Activated CD8-positive, alpha-beta memory T cell treated with anti-CD3 and anti-CD28 coated beads for 4 hours (primary cell): ENCODE data around the gene TMEM208.

ENCODE experiments used
- DNase-seq, 2 donors: peaks; one replicate each; pipeline ENCODE4 v3.0.0-alpha.2; 2020; ENCODE audit warnings: low read depth in 2 of 2

The TMEM208 gene

DNA sequence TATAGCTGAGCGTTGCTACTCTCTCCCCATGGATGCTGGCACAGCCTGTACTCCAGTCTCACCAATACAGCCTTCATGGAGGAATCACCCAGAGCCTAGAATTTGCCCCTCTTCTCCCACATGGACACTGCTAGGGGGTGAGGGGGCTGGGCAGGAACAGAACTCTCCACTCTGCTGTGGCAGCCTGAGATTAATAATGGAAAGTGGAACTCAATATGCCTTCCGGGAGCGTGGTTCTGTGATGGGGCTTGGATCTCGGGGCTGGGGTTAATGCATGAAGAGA lies 23.1 kb downstream of the TMEM208 start:
- no peak for DNase-seq

DNA sequence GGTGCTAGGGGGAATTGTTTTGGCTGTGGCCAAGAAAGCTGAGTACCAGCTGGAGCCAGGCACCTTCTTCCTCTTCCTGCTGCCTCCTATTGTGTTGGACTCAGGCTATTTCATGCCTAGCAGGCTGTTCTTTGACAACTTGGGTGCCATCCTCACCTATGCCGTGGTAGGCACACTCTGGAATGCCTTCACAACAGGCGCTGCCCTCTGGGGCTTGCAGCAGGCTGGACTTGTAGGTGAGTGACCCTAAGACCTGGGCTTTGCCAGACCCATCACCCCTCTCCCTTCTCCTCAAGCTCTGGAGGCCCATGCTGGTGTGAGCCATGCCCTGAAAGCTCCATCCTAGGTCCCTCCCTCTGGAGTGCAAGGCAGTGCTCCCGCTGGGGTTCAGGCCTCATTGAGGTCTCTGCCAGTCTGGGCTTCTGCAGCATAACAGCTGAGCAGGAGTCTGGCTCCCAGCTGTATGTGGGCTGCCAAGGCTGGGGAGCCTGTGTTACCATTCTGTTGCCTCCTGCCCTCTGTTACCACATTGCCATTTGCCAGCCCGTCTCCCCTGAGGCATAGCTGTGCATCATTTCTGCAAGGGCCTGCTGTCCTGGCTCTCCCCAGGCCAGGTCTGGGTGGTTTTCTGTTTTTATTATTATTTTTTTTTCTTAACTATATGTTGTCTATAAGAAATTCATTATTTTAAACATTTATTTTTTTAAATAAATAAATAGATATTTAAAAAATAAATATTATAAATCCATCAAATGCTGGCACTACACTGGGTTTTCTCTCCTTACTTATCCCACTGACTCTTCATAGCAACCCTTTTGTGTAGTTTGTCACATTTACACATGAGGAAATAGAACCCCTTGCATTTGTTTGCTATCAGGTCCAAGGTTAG lies 25.9 kb downstream of the TMEM208 start:
- no peak for DNase-seq

DNA sequence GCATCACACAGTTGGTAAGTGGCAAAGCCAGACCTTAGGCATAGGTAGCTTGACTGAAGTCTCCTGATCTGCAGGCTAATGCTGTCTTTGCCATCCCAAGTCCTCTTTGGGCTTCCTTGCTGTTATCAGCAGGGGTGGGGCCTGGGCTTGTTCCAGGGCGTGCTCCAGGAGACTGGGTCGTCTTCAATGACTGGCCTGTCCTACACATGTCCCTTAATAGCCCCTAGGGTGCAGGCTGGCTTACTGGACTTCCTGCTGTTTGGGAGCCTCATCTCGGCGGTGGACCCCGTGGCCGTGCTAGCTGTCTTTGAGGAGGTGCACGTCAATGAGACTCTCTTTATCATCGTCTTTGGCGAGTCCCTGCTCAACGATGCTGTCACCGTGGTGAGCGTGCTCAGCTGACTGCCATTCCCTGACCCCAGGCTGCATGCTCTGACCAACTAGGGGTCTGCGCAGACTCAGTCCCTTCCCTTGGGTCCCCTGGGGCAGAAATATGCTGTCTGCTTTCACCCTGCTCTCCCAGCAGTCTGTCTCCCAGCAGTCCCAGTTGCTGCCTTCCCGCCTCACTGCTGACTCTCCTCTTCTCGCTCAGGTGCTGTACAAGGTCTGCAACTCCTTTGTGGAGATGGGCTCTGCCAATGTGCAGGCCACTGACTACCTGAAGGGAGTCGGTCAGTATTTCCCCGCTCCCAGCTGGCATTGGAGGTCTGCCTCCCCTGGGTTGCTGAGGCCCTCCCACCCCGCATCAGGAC lies 28.0 kb downstream of the TMEM208 start:
- no peak for DNase-seq

DNA sequence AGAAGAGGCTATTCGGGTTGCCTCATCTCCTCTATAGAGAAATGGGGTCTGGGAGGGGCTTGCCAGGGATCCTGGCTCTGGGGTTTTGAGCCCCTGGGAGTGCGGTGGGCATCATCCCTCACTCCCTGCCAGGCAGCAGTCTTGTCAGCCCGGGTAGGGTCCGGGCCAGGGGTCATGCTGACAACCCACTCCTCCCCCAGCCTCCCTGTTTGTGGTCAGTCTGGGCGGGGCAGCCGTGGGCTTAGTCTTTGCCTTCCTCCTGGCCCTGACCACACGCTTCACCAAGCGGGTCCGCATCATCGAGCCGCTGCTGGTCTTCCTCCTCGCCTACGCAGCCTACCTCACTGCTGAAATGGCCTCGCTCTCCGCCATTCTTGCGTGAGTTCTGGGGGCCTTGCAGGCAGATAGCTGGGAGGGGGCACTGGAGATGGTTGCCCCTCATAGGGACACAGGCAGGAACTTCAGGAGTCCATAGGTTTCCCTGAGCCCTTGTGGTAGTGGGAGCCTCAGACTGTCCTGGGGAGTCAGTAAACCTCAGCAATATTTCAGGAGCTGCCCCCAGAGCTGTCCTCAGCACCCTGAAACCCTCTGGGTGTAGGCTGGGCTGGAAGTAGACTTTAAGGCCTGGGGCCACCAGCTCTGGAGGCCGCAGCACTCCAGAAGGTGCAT lies 28.8 kb downstream of the TMEM208 start:
- DNase-seq, result no peak

DNA sequence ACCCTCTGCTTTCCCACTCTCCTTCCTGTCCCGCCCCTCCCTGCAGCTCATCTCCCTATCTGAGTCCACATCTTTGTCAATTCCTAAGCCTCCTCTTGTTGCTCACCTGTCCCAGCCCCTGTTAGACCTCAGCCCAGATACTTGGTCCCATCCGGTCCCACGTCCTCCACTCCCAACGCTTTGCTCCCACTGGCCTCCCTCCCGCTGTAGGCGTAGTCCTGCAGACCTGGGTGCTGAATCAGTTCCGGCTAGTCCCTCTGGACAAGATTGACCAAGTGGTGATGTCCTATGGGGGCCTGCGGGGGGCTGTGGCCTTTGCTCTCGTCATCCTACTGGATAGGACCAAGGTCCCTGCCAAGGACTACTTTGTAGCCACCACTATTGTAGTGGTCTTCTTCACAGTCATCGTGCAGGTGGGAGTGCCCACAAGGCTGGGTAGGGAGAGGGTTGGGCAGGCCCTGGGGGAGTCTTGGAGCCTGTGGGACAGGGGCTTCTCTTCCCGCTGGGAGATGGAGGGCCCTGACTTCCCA lies 29.8 kb downstream of the TMEM208 start:
- DNase-seq, result no peak

DNA sequence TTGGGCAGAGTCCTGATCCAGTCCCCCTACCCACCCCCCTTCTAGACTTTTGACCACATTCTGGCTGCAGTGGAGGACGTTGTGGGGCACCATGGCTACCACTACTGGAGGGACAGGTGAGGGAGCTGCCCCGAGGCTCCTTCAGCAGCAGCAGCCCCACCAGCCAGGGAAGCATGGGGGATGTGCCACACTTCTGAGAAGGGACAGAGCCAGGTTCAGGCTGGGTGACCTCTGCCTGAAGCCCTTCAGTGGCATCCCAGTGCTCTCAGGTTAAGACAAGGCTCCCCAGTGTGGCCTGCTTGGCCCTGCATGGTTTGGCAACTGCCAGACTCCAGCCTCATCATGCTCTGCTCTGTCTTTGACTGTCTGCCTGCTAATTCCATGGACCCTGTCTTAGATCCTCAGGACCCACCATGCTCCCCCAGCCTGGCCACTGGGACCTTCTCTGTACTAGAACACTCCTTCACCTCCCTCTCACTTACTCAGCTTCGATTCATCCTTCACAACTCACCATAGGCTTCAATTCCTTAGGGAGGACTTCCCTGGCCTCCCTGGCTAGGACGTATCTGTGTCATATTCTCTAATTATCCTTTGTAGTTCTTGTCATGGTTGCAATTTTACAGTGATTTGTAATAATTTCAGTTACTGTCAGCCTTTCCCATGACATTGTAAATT lies 30.7 kb downstream of the TMEM208 start:
- no peak for DNase-seq

DNA sequence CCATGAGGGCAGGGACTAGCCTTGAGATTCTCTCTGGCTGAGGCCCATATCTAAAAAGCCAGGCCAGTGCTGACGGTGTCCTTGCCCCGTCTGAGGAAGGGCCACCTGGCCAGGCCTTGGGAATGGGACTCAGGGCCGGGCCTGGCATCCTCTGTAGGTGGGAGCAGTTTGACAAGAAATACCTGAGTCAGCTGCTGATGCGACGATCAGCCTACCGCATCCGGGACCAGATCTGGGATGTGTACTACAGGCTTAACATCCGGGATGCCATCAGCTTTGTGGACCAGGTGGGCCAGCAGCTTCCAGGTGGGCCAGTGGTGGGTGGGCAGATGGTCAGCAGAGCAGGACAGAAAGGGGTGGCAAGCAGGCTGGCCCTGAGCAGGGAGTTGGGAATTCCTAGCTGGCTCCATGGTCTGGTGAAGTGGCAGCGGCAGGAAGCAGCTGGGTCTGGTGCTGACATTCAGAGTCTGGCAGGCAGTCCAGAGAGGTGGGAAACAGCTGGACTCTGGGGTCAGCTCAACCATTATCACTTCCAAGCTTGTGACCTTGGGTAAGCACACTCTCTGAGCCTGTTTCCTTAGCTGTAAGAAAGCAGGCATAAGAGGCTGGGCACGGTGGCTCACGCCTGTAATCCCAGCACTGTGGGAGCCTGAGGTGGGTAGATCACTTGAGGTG lies 31.4 kb downstream of the TMEM208 start:
- DNase-seq, result no peak

DNA sequence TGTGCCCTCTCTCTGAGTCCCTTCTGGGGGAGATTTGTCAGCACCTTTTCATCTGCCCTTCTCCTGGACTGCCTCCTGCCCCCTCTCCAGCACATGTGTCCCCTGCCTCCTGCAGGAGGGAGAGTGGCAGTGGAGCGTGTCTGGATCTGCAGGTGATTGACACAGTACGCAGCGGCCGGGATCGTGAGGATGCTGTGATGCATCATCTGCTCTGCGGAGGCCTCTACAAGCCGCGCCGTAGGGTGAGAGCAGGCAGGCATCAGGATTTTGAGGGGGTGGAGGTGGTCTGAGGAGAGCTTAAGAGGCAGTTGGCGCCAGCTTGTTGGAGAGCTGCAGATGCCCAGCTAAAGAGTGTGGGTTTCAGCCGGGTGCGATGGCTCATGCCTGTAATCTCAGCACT lies 32.8 kb downstream of the TMEM208 start:
- DNase-seq, result no peak

DNA sequence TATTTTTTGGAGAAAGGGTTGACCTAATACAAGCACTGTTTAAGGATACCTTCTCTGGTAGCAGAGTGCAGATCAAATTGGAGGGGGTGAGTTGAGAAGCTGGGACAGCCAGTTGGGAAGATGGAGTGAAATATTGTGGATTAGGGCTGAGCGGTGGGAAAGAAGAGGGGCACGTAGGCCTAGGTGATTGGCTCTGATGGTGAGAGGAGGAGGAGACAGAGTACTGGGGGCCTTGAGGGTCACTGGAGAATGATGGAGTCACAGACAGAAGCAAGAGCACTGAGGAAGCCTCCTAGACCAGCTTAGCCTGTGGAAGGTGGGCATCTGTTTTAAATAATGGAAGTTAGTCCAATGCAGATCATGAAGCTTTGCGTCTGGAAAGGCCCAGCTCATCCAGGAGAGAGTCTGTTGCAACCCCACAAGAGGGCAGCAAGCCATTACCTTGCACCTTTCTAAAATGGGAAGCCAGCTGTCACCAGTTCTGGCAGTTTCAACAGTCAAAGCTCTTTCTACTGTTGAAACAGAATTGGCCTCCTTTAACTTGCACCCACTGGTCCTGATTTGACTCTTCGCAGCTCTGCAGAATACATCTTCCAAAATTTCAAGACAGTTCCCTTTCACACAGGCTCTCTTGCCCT lies 33.6 kb downstream of the TMEM208 start:
- DNase-seq, result no peak

DNA sequence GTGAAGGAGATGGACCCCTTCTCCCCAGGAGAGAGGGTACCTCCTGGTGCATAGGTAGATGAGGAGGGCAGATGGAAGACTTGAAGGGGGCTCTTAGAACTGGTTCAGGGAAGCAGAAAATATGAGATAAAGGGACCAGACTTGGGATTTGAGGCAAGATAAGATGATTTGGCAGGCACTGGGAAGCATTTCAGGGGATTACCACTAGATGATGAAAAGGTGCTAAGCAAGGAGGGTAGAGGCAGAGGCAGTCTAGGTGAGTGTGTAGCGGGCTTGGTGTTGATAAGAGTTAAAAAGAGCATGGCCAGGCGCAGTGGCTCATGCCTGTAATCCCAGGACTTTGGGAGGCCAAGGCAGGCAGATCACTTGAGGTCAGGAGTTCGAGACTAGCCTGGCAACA lies 36.3 kb downstream of the TMEM208 start:
- no peak for DNase-seq

DNA sequence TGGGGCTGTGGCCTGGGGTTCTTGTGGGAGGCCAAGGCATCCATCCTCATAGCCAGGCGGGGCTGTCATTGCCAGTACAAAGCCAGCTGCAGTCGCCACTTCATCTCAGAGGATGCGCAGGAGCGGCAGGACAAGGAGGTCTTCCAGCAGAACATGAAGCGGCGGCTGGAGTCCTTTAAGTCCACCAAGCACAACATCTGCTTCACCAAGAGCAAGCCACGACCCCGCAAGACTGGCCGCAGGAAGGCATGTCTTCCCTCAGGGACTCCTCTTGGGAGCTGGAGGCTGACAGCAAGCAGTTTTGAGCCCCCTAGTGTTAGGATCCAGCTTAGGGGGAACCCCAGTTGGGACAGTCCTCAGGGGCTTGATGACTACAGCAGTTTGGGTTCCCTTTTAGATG lies 37.3 kb downstream of the TMEM208 start:
- no peak for DNase-seq

DNA sequence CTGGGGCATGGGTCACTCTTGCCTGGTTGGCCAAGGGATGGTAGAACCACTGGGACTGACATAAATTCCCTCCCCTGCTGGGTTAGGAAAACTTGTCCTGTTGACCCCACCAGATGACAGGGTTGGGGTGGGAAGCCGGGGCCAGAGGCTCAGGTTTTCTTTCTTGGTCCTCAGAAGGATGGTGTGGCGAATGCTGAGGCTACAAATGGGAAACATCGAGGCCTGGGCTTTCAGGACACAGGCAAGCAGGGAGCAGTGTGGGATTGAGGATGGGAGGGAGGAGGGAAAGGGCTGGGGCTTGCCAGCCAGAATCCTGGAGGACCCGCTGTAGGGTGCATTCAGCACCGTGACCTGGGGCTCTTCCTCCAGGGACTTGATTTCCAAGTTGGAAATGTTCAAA lies 37.9 kb downstream of the TMEM208 start:
- DNase-seq, result no peak

DNA sequence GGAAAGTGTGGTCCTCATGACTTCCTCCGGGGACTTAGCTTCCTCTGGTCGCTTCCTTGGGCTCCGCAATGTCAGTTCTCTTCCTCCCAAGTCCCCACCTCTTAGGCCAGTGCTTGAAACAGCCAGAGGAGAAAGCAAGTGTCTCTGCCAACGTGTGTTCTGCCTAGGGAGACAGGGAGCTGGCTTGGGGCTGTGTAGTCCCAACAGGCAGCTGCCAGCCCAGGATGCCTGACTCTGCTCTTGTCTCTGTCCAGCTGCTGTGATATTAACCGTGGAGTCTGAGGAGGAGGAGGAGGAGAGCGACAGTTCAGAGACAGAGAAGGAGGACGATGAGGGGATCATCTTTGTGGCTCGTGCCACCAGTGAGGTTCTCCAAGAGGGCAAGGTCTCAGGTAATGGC lies 38.9 kb downstream of the TMEM208 start:
- DNase-seq, result no peak

DNA sequence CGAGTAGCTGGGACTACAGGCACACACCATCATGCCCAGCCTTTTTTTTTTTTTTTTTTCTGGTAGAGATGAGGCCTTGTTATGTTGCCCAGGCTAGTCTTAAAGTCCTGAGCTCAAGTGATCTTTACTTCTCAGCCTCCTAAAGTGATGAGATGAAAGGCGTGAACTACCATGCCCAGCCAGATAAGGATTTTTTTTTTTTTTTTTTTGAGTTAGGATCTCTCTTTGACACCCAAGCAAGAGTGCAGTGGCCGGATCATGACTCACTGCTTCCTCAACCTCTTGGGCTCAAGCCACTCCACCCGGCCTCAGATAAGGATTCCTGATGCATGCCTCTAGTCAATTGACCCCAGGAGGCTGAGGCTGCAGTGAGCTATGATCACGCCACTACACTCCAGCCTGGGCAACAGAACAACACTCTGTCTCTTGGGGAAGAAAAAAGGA lies 41.2 kb downstream of the TMEM208 start:
- no peak for DNase-seq

DNA sequence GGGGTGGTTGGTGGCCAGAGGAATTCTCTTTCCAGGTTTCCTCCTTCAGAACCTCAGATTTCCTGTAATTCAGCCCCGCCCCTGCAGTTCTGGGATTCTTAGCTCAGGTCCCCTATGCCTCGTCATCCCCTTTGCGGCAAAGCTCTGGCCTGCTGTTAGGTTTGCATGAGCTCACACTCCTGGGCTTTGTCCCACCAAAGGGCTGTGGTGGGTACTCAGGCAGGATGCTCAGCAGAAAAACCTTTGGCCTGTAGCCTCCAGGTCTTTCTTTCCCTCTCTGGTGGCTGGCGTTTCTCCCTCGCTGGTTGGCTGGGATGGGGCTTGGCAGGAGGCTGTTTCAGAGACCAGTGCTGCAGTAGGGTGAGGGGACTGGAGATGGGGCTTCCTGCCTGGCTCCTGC lies 42.8 kb downstream of the TMEM208 start:
- DNase-seq, result no peak

DNA sequence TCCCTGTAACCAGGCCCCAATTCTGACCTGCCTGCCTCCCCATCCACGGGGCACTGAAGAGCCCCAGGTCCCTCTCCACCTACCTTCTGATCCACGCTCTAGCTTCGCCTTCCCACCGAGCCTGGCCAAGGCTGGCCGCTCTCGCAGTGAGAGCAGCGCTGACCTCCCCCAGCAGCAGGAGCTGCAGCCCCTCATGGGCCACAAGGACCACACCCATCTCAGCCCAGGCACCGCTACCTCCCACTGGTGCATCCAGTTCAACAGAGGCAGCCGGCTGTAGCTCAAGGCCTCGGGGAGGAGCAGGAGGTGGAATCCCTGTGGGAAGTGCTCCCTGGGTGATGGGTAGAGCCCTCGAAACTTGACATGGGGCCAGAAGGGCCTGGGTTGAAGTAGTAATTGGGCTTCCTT lies 44.0 kb downstream of the TMEM208 start:
- DNase-seq, result no peak

DNA sequence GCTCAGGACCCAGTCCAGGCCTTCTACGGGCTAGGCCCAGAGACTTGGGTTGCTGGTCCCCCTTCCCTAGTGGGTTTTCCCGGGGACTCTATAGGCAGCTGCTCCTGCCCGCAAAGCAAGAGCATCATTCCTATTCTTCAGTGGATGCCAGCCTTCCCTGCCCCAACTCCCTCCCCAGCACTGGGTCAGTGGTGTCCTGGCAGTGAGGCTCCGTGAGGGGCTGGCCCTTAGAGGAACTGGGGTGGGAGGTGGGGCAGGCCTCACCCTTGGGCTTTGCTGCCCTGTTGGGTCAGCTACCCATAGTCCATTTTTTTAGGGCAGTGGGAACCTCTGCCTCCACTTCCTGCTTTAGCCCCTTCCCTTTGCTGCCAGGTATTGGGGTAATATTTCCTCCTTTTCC lies 44.5 kb downstream of the TMEM208 start:
- no peak for DNase-seq

DNA sequence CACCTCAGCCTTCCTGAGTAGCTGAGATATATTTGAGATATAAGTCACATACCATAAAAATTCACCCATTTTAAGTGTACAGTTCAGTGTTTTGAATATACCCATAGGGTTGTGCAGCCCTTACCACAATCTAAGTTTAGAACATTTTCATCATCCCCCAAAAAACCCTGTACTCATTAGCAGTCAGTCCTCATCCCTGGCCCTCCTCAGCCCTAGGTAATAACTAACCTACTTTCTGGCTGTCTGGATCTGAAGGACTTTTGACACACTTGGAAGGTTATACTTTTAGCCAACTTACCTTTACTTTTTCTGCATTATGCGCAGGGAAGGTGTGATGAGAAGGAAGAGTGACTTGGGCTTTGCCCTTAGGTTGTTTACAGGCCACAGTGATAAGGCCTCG lies 48.4 kb downstream of the TMEM208 start:
- no peak for DNase-seq

DNA sequence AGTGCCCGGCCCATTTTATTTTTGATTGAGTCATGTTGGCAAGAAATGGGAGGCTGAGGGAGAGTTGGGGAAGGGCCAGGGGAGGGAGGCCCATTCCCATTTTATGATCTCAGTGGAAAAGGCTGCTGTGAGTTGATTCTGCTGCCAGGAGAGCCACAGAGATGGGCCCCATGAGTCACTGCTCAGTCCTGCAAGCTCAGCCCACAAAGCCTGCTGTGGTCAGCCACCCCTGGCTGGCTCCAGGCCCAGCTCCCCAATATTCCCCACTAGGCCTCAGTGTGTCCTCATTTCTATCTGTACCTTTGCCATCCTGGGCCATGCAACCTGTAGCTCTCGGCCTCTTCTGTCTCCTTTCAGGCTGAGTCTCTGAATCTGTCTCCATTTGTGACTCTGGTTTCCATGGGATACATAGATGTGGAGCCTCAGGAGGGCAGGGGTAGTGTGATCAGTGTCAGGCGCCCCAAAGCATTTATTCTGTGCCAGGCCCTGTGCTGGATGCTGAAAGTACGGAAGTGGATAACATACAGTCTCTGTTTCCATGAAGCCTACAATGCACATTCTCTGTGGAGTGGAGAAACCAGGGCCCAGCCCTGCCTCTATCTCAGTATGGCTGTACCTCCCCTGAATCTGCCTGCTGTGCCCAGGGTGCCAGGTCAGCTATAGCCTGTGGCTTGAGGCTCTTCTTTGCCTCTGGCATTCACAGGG lies 50.5 kb downstream of the TMEM208 start:
- DNase-seq, result no peak
